Measurements from ENCODE around the gene ZNF280D. TPM values are rescaled to one million over a fixed set of nuclear protein-coding genes. Genes with fewer than 3 reads are reported as not detected.

The ZNF280D gene
- total RNA-seq, 1 donor from 2014 or later: 28.2 TPM

DNA sequence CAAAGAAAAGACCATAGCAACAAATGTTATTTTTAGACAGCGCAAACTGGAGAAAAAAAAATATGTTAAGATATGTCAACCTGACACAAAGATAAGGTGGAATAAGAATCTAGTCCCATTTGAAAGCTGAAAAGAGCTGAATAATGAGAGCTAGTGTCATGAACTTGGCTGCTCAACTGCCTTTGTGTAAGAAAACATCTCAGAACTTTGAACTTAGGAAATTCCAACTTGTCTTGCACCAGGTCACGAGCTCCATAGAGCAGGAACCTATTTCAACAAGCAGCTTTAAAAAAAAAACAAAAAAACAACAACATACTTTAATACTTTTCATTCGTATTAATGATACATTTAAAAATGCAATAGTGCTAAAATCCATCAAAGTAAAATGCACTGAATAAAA is 79.5 kb downstream of the ZNF280D start:
- intact Hi-C loops (cut with micrococcal nuclease): no loop called here

DNA sequence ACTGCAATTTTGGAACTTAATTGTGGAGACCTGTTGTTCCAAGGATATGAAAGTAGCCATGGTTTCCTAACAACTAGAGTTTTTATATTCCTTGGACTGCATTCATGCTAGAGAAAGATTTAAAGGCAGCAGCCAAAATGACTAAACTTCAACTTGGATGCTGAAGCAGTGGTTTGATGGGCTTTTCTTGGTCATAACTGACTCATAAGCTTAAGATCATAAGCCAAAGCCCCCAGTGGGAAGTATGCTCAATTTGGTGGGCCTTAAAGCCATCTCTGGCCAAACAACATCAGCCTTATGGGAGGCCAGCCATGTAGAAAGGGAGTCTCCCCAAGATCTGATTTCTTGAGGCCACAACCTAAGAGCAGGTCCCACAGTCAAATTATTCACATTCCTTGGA is 80.2 kb downstream of the ZNF280D start:
- intact Hi-C loops (cut with micrococcal nuclease): no loop called here

DNA sequence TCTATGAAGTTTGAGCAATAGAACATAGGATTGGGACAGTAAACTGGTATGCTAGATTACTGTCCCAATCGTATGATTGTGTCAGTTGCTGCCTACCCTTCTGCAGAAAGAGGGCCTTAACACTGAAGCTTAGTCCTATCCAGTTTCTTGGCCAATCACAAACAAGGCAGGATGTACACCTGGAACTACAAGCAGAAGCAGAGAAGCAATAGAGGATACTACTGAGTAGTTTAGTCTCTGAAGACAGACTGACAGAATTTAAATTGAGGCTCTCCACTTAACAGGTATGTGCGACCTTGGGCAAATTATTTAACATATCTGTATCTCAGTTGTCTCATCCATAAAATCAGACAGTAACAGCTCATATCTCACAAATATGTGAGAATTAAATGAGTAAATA is 85.0 kb downstream of the ZNF280D start:
- intact Hi-C loops (cut with micrococcal nuclease): no loop called here

DNA sequence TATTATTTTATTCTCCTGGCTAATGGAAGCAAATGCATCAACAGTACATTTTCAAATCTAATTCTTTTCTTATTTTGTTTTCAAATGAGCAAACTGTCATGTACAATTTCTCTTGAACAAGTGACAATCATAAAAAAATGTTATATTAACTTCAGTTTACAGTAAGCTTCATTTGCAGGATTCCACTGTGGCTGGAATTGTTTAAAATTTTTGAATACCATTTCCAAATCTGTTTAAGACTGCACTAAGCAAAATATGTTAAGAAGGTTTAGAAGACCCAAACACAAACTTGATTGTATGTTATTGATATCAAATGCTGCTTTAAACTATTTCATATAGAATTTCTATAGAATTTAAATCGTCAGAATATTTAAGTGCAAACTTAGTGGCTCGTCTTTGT is 92.8 kb downstream of the ZNF280D start:
- intact Hi-C loops (cut with micrococcal nuclease): no loop called here

DNA sequence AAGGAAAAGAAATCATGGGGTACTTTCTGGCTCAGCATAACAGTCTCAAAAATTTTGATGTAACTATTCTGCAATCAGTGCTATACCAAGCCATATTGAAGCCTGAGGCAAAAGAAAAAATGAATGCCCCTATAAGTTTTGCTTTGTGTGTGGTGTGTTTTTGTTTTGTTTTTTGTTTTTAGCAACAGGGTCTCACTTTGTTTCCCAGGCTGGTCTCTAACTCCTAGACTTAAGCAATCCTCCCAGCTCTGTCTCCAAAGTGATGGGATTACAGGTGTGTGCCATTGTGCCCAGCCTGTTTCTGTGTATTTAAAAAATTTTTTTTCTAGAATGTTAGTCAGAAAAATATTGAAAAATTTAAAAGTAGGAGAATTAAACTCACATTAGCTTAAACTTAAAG is 93.2 kb downstream of the ZNF280D start:
- intact Hi-C loops (cut with micrococcal nuclease): no loop called here

DNA sequence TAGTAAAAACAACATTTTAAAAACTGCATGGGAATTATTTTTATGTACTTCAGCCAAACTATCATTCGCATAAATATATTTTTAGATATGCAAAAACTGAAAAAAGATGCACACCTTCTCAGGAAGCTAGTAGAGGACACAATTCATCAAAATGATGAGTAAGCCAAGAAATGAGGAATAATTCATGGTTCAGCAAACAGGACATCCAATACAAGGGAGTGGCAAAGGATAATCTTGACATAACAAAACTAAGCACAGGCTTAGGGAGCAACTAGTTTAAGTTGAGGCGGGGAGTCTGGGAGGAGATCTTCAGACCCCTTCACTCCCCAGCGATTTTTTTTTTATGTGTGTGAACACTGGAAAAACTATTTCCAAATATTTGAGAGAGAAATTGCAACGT is 93.7 kb downstream of the ZNF280D start:
- intact Hi-C loops (cut with micrococcal nuclease): no loop called here

DNA sequence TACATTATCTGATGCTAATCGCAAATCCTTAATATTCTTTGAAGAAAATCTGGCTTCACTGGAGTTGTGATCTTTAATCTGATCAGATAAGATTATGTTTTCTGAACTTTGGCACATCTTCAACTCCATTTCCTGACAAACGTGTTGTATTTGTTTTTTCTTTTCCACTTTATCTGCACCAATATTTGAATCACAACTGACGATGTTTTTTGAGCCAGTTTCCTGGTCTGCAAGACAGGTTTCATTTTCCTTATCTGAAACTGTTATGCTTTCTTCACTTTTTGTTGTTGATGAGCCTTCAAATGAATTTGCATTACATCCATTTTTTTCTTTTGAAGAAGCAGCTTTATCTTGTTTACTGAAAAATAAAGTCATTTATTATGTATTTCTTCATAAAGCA is 101.5 kb downstream of the ZNF280D start:
- intact Hi-C loops (cut with micrococcal nuclease): no loop called here

DNA sequence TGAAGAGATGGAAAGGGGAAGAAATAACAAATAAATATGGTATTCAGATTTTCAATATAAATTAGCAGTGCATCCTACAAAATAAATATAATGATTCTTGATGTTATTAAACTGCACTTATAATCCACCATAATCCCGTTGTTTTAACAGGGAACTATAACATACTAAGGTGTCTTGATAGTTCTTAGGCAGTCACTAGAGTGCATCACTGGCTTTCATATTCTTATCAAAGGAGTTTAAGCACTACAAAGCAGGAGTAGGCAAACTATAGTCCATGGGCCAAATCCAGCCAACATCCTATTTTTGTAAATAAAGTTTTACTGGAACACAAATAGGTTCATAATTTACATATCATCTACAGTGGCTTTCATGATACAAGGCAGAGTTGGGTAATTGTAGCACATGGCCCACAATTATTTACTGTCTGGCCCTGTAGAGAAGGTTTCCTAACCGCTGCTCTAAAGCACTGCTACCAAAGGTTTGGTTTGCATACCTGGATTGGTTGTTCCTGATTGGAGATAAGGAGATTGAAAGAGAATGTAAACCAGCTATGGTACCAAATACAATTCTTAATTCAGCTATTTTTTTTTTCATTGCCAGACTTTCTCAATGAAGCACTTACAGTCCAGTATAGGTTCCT is 104.3 kb downstream of the ZNF280D start:
- intact Hi-C loops (cut with micrococcal nuclease): no loop called here

DNA sequence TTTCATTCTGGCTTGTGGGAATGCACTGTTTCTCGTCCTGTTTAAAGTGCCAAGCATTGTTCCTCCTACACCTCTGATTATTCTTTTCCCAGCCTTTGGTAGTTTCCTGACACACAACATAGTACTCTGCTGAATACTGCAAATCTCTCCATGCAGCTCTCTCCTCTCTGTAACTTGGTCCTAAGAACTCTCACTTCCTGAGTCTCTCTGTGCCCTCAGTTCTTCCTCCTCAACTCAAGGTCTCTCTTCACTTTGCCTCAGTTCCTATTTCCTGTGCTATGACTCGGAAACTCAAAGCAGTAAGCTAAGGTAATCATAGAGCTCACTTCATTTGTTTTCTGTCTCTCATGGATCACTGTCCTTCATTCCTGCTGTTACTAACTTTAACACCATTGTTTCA is 113.4 kb downstream of the ZNF280D start:
- intact Hi-C loops (cut with micrococcal nuclease): no loop called here

DNA sequence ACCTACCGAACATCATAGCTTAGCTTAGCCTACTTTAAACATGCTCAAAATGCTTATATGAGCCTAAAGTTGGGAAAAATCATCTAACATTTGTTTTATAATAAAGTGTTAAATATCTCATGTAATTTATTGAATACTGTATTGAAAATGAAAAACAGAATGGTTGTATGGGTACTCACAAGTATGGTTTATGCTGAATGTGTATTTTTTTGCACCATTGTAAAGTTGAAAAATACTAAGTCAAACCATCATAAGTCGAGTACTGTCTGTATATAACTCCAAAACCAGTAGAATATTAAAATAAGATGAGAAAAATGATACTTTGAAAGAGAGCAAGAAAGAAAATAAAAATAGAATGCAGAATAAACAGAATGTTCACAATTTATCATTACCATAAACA is 115.7 kb downstream of the ZNF280D start:
- intact Hi-C loops (cut with micrococcal nuclease): no loop called here

DNA sequence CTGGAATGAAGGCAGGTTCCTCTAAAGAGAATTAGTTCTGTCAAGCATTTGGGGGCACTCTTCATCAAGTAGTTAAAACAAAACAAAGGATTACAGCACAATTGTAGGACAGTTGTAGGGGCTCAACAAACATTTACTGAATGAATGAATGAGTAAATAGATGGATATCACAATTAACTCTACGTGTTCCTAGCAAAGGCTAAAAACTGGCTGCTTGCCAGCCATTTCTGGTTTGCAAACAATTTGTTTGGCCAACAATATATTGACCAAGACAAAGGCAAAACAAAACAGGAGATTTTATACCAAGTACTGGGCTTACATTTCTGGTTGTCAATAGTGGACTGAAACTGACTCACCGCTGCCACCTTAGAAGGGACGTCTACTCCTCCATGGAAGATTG is 116.8 kb downstream of the ZNF280D start:
- intact Hi-C loops (cut with micrococcal nuclease): no loop called here

DNA sequence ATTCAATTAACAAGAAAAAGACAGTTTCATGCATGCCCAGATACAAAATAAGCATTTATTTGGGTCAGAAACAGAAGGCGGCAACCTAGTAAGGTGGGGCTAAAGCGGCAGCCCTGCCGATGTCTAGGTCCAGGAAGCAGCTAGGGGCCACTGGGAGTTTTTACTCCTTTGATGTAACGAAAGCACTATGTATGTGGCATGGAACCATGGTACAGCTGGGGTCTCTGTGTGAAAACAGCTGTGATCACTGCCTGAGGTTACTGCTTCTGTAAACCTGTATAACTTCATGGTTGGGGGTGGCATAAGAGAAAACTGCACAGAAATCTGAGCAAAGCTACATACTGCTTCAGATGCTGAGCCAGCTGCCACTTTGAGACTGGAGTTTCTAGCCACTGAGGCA is 119.5 kb downstream of the ZNF280D start:
- intact Hi-C loops (cut with micrococcal nuclease): no loop called here

DNA sequence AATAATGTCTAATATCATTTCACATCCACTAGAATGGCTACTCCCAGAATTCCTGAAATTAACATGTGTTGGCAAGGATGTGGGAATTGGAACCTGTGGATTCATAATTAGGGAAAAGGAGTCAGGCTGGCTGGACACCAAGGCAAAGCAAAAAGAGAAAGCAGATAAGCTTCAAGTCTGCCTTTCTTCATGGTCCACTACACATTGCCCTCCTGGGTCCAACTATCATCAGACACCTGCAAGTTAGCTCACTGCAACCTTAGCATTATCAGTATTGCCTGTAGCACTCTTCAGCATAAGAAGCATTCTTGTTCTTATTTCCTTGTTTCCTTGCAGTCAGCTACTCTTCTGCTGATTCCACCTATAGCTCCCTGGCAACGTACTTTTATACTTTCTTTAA is 124.3 kb downstream of the ZNF280D start:
- intact Hi-C loops (cut with micrococcal nuclease): no loop called here

DNA sequence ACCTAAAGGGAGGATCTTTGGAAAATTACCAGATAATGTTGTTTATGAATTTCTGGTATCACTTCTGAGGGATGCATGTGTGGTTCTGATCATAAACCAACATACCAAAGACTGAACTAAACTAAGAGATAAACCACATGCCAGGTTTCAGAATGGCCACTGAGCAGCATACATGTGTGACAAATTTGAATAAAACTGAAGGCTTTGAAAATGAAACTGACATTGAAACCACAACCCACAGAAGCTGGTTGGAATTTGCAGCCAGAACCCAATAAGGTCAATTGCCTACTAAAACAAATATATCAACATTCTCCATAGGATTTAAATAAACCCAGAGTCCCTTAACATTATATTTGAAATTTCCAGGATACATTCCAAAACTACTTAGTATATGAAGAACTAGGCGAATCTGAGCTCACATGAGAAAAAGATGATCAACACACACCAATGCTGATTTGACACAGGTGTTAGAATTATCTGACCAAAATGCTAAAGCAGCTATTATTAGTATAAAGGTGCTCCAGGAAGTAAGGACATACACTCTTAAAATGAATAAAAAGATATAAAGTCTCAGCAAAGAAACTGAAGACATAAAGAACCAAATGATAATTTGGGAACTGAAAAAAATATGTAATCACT is 125.0 kb downstream of the ZNF280D start:
- intact Hi-C loops (cut with micrococcal nuclease): no loop called here

DNA sequence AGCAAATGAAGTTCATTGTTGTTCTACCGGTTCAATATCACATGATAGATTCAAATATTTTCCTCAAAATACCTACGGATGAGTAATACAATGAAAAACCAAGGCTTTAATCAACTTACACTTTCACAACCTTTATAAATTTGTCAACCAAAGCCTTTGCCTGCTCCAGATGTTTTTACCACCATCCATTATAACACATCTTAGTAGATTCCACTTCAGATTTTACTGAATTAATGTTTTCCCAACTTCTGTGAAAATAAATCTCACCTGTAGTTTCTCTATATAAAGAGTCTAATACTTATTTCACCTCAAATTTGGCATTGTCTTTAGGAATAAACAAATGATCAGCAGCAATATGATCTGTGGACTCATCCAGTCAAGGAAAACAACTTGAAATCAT is 131.1 kb downstream of the ZNF280D start:
- intact Hi-C loops (cut with micrococcal nuclease): no loop called here

DNA sequence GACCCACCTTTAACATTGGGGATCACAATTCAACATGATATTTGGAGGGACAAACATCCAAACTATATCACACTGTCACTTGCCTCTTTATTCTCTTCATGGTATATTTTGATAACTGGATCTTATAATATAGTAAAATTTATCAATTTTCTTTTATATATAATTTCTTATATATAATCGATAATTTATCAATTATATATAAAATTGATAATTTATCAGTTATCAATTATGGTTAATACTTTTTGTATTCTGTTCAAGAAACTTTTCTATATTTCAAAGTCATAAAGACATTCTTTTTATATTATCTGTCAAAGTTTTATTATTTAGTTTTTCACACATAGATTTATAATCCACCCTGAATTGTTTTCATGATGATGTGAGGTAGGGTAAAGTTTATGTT is 132.9 kb downstream of the ZNF280D start:
- intact Hi-C loops (cut with micrococcal nuclease): no loop called here

DNA sequence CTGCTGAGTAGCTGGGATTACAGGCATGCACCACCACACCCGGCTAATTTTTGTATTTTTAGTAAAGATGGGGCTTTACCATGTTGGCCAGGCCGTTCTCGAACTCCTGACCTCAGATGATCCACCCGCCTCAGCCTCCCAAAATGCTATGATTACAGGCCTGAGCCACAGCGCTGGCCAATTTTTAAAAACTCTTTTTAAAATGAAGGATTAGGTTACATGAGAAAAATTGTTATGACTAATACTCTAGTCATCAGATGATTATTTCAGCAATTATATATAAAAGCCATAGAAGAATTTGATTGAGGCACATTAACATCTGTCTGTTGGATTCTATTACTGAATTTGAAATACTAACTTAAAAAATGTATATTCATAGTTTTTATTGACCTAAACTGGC is 134.3 kb downstream of the ZNF280D start:
- intact Hi-C loops (cut with micrococcal nuclease): no loop called here

DNA sequence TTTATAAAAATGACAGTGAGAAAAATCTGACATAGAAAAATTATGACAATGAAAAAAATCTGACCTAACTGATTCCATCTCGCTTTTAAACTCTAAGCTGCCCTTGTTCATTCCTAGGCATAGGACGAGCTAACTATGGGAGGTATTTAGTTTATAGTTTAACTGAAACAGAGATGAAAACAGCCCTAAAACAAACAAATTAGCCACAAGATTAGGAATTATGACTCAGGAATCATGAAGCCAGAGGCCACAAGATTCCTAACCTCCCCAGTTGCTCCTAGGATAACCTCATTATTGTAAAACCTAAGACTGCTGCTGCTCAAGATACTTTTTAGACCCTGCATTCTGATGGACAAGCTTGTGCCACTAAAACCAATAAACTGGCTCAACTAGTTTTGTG is 145.6 kb downstream of the ZNF280D start:
- intact Hi-C loops (cut with micrococcal nuclease): no loop called here

DNA sequence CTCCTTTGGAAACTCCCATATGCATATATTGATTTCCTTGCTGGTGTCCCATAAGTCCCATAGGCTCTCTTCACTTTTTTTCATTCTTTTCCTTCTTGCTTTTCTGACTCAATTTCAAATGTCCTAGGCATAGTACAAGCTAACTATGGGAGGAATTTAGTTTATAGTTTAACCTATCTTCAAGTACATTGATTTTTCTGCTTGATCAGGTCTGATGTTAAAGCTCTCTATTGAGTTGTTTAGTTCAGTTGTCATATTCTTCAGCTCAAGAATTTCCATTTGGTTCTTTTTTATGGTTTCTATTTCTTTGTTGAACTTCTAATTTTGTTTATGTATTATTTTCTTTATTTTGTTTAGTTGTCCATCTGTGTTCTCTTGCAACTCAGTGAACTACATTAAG is 147.1 kb downstream of the ZNF280D start:
- intact Hi-C loops (cut with micrococcal nuclease): no loop called here

DNA sequence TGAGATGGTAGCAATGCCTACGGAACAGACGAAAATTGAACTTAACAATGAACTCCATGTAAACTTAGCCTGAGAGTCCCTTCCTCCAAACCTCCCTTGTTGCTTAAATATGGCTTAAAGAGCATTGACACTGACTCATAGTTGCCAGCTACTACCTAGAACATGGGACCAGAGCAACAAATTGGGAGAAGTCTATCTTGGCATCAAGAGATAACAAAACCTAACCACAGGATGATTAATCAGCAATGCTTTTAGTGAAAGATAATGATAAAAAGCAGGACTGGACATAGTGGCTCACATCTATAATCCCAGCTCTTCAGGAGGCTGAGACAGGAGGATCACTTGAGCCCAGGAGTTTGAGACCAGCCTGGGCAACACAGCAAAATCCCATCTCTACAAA is 150.5 kb downstream of the ZNF280D start:
- intact Hi-C loops (cut with micrococcal nuclease): no loop called here
